GM23248 (cell line): Measurements from ENCODE around the gene GRIA3.

Source experiments
- EZH2 ChIP-seq: fragments of 200-600 bp; sonication (generic); IDR thresholded peaks from 2 replicates; pipeline ENCODE4 v1.6.1; 2018; ENCODE audit warnings: antibody characterized with exemption, mild to moderate bottlenecking; ENCODE audit not compliant: insufficient read depth, poor library complexity, severe bottlenecking
- EZH2phosphoT487 ChIP-seq: fragments of 200-600 bp; sonication (generic); IDR thresholded peaks from 2 replicates; pipeline ENCODE4 v1.6.1; 2018; ENCODE audit warnings: antibody characterized with exemption, moderate library complexity, mild to moderate bottlenecking, low read depth; ENCODE audit not compliant: insufficient read depth

- TF ChIP-seq EZH2 (no peak), EZH2phosphoT487 (no peak)
These were observed 320.0 kb downstream of the GRIA3 start for GRCh38 chrX:123504047-123504446.
